ENCODE data around the gene NXT1.
"Not testable (repeated sequence)": the region's sequence is repeated elsewhere in the genome, so short reads cannot be mapped to it uniquely, and the experiment has no call there.

The NXT1 gene

DNA sequence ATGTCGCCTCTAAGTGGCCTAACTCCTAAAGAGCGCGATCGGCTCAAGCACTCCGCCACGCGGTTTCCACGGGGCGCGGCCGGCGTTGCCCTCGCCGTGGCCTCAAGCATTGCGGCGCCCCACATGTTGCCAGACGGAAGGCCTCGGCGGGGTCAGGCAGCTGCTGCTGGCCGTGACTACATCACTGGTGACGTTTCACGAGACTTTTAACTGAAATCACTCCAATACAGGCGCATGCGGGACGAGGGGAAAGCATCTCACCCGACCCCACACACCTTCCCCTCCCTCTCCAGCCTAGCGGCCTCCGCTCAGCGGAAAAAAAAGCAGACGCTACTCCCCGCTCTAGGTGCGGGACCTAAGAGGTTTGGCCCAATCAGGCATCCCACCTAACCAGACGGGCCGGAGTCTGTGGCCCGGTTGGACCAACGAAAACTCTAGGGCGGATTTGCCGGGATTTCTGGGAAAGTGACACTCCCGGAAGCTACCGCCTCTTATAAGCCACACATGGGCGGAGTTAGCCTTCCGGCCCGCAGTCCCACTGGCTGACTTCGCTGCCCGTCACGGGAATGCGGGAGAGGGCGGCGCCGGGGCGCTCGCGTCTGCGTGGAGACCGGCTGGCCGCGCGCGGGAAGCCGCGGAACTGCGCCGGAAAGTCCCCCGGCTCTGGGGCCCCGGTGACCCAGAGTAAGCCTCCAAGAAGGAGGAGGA, at the start of gene NXT1:
NXT1 (plus strand) TSS at position 596 of the 708 bp plus-strand sequence. CDS start 3,251 bp downstream, outside the sequence.
- peak; percentile 91 to 94 (median 93) for DNase-seq (ENCODE audit: low read depth in 3 of 3)

DNA sequence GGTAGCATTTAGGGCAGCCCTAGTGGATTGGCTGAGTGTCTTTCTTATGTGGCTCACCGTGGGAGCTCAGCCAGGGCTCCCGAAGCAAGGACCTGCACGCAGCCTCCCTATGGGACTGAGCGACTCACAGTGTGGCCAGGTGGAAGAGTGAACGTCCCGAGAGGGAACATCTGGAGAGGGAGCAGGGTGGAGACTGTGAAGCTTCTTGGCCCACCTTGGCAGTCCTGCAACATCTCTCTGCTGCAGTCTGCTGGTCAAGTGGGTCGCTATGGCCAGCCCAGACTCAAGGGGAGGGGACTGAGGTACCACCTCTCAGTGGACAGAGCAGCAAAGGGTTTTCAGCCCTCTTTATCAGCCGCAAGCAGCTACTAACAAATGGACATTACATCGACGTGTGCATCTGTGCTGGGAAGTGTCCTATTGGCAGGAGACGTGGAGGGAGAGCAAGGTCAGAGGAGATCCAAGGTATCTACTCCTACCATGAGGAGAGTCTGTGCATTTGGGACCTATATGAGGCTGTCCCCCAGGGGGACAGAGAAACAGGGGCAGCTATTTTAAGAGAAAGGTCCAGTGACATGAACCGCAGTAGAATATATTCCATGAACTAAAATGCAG, 49.0 kb upstream of the NXT1 start:
- DNase-seq (ENCODE audit: low read depth in 3 of 3) = no peak

DNA sequence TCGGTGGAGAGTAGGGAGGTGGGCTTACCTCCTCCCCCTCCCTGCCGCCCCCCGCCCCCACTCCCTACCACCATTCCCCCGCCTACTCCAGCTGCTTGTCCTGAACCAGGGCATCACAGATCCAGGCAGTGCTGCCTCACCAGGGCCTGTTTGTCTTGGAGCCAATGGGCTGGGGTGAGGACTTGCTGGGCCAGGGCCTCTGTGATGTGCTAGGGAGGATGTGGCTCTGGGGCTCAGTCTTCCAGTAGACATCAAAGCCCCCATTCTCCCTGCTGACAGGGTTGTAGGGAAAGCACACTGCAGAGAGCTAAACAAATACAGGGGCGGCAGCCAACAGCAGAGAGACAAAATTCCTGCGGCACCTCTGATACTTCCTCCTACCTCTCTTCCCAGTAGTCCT, 48.2 kb upstream of the NXT1 start:
- DNase-seq (ENCODE audit: low read depth in 3 of 3) = no peak

DNA sequence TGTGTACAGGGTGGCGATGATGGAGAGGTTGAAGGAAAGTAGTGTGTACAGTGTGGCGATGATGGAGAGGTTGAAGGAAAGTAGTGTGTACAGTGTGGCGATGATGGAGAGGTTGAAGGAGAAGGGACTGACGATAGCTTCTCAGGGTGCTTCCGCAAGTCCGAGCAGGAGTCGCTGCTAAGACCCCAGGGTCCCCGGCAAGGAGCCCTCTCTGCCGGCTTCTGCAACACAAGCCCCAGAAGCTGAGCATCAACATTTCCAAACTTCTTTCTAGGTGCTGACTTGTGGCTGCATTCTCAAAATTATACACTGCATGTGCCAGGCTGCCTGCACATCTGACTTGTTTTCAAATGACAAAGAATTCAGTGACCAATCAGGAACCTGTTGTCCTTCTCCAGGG, 47.8 kb upstream of the NXT1 start:
- no peak for DNase-seq (ENCODE audit: low read depth in 3 of 3)

DNA sequence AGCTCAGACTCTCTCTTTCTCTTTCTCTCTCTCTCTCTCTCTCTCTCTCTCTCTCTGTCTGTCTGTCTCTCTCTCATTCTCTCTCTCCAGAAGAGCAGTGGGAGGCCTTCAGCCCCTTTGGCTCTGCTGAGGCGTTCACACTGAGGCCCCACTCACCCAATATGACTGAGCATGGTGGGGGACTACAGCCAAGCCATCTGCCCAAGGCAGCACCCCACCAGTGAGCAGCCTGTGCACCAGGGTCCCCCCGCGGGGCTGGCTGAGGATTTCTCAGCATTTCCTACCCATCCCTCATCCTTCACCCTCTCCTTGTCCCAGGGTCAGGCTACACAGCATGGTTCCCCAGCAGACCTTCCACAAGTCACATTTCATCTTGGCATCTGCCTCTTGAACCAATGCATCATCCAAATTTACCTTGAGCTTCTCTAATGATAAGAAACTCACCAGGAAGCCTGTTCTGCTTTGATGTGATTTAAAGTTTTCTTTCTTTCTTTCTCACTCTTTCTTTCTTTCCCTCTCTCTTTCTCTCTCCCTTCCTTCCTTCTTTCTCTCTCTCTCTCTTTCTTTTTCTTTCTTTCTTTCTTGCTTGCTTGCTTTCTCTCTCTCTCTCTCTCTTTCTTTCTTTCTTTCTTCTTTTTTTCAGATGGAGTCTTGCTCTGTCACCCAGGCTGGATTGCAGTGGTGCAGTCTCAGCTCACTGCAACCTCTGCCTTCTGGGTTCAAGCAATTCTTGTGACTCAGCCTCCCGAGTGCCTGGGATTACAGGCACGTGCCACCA, 47.1 kb upstream of the NXT1 start:
- DNase-seq (ENCODE audit: low read depth in 3 of 3) = no peak

DNA sequence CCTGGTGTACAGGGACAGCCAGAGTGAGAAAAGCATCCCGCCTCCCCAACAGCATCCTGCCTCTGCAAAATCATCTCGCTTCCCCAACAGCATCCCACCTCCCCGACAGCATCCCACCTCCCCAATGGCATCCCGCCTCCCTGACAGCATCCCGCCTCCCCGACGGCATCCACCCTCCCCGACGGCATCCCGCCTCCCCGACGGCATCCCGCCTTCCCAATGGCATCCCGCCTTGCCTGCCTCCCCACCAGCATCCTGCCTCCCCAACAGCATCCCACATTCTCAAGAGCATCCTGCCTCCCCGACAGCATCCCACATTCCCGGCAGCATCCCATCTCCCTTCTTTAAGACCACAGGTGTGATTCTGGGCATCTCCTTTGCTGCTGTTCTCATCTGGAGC, 46.0 kb upstream of the NXT1 start:
- DNase-seq (ENCODE audit: low read depth in 3 of 3) = no peak

DNA sequence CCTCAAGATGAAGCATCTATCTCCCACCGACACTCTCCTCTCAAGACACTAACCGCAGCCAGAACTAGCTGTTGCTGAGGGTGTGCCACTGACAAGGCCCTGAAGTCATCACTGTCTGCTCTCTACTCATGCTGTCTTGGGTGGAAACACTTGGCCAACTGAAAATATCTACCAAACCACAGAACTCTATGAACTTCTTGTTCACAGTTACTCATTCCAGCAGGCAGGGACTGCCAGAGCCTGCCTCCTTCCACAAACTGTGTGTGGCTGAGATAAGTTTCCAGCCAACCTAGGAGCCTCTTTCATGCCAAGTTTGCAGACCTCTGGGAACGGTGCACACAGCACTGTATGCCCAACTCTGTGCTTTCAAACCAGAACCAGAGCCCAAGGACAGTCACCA, 45.5 kb upstream of the NXT1 start:
- no peak for DNase-seq (ENCODE audit: low read depth in 3 of 3)

DNA sequence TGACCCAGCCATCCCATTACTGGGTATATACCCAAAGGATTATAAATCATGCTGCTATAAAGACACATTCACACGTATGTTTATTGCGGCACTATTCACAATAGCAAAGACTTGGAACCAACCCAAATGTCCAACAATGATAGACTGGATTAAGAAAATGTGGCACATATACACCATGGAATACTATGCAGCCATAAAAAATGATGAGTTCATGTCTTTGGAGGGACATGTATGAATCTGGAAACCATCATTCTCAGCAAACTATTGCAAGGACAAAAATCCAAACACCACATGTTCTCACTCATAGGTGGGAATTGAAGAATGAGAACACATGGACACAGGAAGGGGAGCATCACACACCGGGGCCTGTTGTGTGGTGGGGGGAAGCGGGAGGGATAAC, 43.2 kb upstream of the NXT1 start:
- DNase-seq (ENCODE audit: low read depth in 3 of 3) = not testable (repeated sequence)

DNA sequence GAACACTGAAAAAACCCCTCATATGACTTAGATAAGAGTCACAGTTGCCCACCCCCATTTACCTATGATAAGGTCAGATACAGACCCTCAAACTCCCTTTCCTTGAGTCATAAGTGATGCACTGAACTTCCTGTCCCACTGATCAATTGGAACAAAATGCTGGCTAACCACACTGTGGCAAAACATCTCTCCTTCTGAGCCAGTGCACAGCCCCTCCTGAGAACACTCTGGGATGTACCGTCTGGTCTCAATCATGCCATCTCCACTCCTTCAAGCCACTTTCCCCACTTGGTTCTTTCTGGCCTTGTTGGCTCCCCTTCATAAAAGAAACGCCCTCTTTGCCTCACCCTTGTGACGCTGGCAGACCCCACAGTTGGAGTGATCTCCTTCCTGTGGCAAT, 42.6 kb upstream of the NXT1 start:
- DNase-seq (ENCODE audit: low read depth in 3 of 3) = no peak

DNA sequence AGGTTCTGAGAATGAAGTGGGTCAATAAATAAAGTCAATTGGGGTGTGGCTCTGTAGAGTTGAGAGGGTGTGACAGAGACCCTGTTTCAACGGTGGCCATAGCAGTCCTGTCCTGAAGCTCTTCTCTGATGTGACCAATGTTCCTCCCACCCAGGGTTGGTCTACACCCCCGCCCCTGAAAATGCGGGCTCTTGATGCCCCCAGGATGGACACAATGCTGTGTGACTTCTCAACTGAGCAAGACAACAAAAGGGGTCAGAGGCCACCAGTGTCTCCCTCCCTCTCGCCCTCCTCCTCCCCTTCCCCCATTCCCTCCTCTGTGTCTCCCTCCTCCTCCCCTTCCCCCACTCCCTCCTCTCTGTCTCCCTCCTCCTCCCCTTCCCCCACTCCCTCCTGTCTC, 41.7 kb upstream of the NXT1 start:
- no peak for DNase-seq (ENCODE audit: low read depth in 3 of 3)

DNA sequence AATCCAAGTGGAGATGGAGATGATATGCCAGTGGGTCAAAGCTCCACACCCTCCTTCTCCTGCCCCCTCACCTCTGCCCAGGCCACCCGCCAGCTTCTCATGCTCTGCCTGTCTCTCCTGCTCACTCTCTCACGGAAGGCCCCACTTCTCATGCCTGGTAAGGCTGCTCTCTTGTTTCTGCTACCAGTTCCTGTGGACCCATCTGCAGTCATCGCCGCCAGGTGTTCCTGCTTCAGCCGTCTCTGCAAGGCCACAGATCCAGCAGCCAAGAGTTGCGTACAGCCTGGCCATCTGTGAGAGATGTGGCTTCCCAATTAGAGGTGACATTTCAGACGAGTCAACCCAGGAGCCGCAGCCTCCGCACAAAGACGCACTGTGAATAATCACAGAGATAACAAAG, 40.8 kb upstream of the NXT1 start:
- no peak for DNase-seq (ENCODE audit: low read depth in 3 of 3)

DNA sequence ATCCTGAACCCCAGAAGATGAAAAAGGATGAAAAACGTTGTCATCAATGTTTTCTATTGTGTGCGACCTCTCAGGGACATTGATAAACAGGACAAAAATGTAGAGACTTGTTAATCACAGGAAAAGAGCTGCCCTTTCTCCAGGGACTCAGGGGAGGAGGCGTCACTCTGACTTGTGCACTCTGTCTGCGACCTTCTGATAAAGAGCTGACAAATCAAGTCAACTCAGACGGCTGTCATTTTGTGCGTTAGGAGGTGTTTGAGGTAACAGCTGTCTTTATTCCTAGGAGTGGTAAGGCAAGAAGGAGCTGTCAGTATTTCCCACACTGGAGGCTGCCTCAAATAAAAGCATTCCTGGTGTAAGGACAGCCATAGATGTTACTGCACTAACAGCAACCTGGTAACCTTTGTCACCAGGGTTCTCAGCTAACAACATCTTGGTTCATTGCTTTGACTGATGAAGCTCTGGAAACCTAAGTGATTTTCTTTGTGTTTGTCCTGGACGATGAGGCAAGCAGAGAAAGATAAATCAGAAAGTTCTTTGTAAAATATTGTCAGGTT, 38.6 kb upstream of the NXT1 start:
- no peak for DNase-seq (ENCODE audit: low read depth in 3 of 3)

DNA sequence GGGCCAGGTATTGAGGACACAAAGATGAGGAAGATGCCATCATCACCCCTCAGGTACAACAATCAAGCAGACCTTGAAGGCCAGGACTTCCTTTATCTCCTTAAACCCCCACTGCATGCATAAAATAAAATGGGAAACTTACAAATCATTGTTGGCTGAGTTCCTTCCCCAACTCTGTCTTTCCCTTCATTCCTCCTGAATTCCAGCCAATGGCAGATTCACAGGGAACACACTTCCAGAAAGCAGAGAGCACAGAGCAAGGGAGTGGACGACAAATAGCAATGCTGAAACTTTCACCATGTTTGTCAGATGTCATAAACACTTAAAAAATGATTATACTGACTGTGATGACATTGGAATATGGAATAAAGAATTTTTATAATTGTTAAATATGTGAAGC, 37.3 kb upstream of the NXT1 start:
- DNase-seq (ENCODE audit: low read depth in 3 of 3) = no peak

DNA sequence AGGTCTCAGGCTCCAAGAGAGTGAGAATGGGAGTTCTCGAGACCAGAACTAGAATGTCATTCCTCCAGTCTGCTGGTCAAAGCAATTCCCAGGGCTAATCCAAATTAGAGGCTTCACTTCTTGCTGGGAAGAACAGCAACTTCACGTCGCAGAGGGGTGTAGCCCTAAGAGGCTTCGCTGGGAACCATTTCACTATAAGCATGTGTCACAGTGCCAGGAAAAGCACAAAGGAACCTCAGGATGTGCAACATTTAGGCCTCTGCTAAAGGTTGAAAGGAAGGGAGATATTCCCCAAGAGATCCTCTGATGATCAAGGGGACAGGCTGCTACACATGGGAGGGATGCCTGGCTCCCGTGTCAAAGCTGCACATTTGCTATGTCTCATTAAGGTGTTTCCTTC, 35.9 kb upstream of the NXT1 start:
- no peak for DNase-seq (ENCODE audit: low read depth in 3 of 3)

DNA sequence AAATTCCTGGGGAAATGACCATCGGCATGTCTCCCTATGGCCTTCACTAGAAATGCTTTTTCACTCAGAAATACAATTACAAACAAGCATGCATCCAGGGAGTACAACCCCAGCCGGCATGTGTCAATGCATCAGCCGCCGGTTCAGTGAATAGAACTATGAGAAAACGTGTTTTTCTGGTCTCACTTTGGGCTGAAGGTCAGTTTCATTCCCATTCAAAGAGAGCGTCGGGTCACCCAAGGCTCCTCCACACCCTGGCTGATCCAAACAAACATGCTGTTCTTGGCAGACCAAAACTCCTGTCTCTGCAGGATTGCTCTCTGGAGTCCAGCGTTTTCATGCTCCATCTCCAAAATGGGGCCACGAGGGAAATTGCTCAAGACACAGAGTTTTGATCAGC, 35.5 kb upstream of the NXT1 start:
- no peak for DNase-seq (ENCODE audit: low read depth in 3 of 3)

DNA sequence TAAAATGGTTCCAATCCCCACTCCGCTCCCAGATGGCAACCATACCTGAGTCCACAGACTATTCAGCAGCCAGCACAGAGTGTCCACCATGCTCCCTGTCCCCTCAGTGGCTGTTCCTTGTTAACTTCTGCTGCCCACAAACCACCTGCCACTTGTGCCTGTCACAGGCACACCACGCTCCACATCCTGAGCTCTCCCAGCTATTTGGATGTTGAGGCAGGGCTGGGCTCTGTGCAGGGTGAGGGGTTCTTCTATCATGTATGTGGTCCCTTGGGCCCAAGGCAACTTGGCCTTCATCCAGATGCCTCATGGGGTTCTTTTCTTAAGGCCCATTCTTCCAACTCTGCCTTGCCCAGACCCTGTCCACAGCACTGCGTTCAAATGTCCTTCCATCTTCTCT, 34.0 kb upstream of the NXT1 start:
- no peak for DNase-seq (ENCODE audit: low read depth in 3 of 3)

DNA sequence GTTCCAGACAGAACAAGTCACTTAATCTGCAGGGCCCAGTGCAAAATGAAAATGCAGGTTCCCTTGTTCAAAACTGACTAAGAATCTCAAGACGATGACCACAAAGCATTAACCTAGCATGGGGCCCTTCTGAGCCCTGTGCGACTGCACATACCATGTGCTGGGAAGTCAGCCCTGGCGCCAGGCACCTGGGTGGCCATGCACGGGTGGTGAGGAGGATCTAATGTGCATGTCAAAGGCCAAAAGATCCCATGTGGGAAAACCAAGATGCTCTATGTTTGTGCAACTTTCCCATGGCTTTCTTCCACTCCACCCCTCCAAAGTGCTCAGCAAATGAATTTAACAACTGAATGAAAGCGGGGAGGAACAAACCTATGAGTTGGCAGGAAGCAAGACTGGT, 33.5 kb upstream of the NXT1 start:
- no peak for DNase-seq (ENCODE audit: low read depth in 3 of 3)

DNA sequence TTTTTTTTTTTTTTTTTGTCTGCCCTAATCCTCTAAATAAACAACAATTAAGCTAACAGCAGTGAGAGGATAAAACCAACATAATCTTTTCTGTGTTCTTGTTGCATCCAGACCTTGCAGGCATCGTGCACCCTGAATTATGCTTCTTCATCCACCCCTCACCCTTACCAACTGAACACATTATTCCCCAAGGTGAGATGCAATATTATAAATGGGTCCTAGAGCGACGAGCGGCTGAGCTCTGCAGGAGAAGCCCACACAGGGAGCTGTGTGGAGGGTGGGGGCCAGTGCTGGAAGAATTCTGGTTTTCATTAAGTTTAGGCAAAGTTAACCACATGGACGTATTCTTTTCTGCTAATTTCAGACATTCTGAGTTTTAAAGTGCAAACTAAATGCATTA, 32.2 kb upstream of the NXT1 start:
- no peak for DNase-seq (ENCODE audit: low read depth in 3 of 3)

DNA sequence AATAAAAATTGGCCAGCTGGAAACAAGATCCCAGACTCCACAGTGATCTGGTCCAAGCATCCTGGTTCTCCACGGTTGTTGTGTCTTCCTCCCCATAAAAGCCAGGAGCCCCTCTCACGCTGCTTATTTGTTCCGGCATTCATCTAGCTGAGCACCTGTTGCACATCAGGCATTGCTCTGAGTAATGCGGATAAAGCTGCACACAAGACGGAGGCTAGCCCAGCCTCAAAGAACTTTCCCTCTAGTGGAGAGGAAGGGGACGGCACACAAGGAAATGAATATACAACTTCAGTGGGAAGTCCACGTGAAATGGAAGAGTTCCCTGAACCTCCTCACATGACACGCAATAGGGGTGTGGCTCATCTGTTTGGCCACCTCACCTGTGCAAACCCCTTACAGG, 30.3 kb upstream of the NXT1 start:
- DNase-seq (ENCODE audit: low read depth in 3 of 3) = no peak

DNA sequence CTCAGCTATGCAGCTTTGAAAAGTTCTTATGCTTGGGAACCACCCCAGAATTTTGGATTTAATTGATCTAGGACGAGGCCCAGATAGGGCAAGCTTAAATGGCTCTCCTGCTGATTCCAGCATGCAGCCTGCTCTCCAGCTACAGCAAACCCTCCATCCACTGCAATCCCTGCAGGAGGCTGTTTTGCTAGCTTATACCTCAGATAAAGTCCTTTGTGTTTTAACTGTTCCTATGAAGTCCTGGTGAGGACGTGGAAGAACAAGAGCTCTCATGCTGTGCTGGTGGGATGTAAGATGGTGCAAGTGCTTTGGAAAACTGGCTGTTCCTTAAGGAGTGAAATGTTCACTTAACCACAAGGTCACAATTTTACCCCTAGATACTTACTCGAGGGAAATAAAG, 25.5 kb upstream of the NXT1 start:
- no peak for DNase-seq (ENCODE audit: low read depth in 3 of 3)

DNA sequence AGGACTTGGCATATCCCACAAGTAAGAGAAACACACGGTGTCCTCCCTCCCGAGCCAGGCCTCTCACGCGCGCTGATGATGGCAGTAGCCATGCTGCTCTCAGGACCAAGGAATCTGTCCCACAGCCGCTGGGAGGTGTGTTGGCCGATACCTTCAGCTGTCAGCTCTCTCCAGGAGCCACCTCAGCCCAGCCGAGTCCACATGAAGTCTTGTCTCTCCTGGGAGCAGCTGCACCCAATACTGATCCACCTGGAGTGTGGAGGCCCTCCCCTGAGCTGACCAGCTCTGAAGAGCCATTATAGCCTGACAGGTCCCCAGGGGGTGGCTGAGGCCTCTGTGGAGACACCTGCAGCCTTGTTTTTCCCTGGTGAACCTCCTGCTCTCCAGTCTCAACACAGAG, 23.8 kb upstream of the NXT1 start:
- DNase-seq (ENCODE audit: low read depth in 3 of 3) = no peak

DNA sequence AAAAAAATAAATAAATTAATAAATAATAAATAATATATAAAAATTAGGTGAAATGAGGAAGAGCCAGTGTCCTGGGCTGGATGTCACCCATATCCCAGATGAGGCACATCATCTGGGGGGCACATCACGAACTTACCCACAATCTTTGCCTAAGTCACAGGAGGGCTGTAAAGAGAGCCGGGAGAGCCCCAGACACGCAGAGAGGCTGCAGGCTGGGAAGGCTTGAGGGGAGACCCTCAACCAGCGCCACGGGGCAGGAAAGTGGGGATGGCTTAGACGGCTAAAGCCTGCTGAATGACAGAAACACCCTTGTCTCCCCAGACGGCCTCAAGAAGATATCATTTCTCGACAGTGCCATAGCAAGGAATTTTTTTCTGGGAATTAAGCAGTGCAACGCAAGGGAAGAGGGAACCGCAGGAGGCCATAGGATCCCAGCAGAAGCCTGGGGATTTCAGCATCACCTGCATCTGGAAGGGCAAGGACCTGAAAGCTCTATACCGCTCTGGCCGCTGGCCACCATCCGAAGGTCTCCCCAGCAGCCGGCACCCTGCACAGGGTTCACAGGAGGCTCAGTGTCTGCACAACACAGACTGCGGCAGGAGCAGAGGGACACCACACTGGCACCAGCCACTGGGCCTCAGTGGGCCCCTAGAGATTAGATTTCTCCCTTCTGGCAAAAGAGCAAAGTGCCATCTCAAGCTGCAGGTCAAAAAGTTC, 22.8 kb upstream of the NXT1 start:
- DNase-seq (ENCODE audit: low read depth in 3 of 3) = no peak

Measured in stimulated activated CD4-positive, alpha-beta T cell treated with anti-CD3 and anti-CD28 coated beads, TNF-alpha, amount 100 ng/mL, for 24 hours (primary cell).